GM21737 (cell line): ENCODE results near the gene ZNF789.

Source experiments
- ATAC-seq: cut with Tn5 transposase; IDR thresholded peaks from one replicate; pipeline ENCODE4 v1.9.1; 2021; ENCODE audit warnings: mild to moderate bottlenecking, moderate library complexity; ENCODE audit not compliant: unreplicated experiment

The ZNF789 gene

DNA sequence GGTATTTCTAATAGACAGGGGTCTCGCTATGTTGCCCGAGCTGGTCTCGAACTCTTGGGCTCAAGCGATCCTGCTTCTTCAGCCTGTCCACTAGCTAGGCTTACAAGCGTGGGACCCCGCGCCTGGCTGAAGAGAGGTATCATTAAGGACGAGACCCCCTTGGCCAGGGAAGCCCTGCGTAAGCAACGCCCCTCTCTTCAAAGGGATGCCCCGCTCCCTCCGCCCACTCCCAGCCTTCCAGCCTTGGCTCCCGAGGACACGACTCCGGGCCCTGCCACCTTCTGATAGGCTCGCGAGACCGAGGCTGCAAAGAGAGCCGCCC is 31.6 kb downstream of the ZNF789 start:
- ATAC-seq = no peak

GRCh38 chr7:99504603-99505323 is 32.1 kb downstream of the ZNF789 start, which contains the start of gene ZKSCAN5:
Gene ZKSCAN5, plus strand, starts transcription at chr7:99504662. Its CDS starts 1,383 bp downstream, at chr7:99506045.
- peak; percentile 74 for ATAC-seq

DNA sequence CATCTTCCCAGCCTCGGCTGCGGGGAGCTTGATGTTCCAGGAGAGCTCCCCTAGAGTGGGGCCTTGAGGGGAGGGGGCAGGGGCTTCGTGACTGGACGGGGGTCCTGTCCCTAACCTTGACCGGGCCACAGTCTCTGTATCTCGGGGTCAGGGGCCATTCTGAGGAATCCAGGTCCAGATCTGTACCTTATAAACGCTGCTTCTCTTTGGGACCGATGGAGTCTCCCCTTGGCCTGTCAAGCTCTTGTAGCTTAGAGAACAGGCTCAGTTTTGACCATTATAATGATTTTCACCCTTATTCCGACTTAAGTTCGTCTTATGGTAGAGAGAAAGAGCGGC is 32.6 kb downstream of the ZNF789 start:
- ATAC-seq = no peak

DNA sequence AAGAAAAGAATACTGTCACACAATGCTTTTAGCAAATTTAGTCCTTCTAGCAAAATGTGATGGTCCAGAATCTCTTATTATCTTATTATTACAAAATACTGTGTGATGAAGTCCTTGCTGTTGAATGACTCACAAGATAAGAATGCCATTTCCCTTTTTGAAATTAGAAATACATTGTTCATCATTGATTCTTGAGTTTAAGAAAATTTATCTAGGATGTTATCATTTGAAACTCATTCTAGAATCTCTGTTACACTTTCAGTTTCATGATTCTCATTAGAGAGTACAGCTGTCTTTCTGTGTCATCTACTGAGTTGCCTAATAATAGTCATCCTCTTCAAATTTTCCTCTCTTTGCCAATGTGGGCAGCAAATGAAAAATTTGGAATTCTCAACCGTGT is 41.4 kb downstream of the ZNF789 start:
- ATAC-seq = no peak

DNA sequence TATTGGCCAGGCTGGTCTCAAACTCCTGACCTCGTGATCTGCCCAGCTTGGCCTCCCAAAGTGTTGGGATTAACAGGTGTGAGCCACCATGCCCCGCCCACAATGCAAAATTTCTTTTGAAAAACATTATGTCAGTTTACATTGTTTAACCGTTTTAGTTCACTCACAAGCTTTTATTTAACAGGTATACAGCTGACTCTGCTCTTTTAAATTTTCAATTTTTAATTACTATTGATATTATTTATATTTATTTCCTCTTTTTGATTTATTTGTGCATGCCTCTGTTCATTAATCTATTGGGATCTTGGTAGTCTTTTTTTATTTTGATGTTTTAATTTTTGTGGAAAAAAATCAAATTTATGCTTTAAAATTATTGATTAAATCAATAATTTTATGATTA is 48.7 kb downstream of the ZNF789 start:
- ATAC-seq = no peak

DNA sequence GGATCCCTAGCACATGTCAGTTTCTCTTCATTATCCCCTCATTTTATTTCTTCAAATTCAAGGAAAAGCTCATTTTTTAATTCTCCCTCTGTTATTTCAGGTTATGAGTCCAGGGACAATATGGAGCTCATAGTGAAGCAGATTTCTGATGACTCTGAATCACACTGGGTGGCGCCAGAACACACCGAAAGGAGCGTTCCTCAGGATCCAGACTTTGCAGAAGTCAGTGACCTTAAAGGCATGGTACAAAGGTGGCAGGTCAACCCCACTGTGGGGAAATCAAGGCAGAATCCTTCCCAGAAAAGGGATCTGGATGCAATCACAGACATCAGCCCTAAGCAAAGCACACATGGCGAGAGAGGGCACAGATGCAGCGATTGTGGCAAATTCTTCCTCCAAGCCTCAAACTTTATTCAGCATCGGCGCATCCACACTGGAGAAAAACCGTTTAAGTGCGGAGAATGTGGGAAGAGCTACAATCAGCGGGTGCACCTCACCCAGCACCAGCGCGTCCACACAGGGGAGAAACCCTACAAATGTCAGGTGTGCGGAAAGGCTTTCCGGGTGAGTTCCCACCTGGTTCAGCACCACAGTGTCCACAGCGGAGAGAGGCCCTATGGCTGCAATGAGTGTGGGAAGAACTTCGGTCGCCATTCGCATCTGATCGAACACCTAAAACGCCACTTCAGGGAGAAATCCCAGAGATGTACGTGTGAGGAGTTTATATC is 53.2 kb downstream of the ZNF789 start:
- ATAC-seq = no peak

GRCh38 chr7:99531354-99531765 is 58.7 kb downstream of the ZNF789 start:
- no peak for ATAC-seq

- ATAC-seq = no peak
Measured at GRCh38 chr7:99535667-99536066, 63.0 kb downstream of the ZNF789 start.
